ENCODE results near the gene SESN1.

Gene SESN1

GRCh38 chr6:108941859-108942258 is 152.8 kb downstream of the SESN1 start:
- no peak overlapping the region for H3K4me3 ChIP-seq (ENCODE audit: low read depth, low read length)
- no peak for DNase-seq (ENCODE audit: low read depth)
- no peak for TF ChIP-seq CTCF (conservative IDR thresholded peaks at IDR 0.05; ENCODE audit: low read depth, low read length)

- no peak for TF ChIP-seq CTCF (conservative IDR thresholded peaks at IDR 0.05; ENCODE audit: low read depth, low read length)
- no peak overlapping the region for H3K4me3 ChIP-seq (ENCODE audit: low read depth, low read length)
- no peak for DNase-seq (ENCODE audit: low read depth)
These were observed 153.4 kb downstream of the SESN1 start for GRCh38 chr6:108941281-108941680.

GRCh38 chr6:108940741-108941140 is 153.9 kb downstream of the SESN1 start:
- no peak for TF ChIP-seq CTCF (conservative IDR thresholded peaks at IDR 0.05; ENCODE audit: low read depth, low read length)
- DNase-seq (ENCODE audit: low read depth): no peak
- H3K4me3 ChIP-seq (ENCODE audit: low read depth, low read length): no peak overlapping the region

GRCh38 chr6:108937170-108937569 is 157.5 kb downstream of the SESN1 start:
- no peak for DNase-seq (ENCODE audit: low read depth)
- TF ChIP-seq CTCF (conservative IDR thresholded peaks at IDR 0.05; ENCODE audit: low read depth, low read length): no peak

More at GRCh38 chr6:108937170-108937569, 157.5 kb downstream of the SESN1 start:
- H3K4me3 ChIP-seq (ENCODE audit: low read depth, low read length): no peak overlapping the region

All from choroid plexus epithelial cell (primary cell).